ENCODE measurements around the gene NRG3. TPM values are rescaled to one million over a fixed set of nuclear protein-coding genes. Genes with fewer than 3 reads are reported as not detected.

The NRG3 gene
- total and polyA plus RNA-seq, 9 donors = 0.04 to 4.5 (median 0.15) TPM; not detected in 2

GRCh38 chr10:82072124-82072523 is 197.1 kb downstream of the NRG3 start:
- 70 to 93% (median 73%) methylated on average over 4 of the region's 4 CpGs for WGBS, 3 donors
- no peaks in the 10 kb centered on the region for H3K9me3 ChIP-seq
- intact Hi-C loops (cut with DNase I) = no loop called here

GRCh38 chr10:82075605-82076004 is 200.6 kb downstream of the NRG3 start:
- no peak overlapping the region for H3K27ac ChIP-seq
- TF ChIP-seq CTCF (IDR thresholded peaks at IDR 0.05) (no peak), POLR2A (IDR thresholded peaks at IDR 0.05) (no peak), EP300 (IDR thresholded peaks at IDR 0.05) (no peak)
- intact Hi-C loops (cut with DNase I) = no loop called here

More at GRCh38 chr10:82072124-82072523, 197.1 kb downstream of the NRG3 start:
- Histone ChIP-seq H3K4me3 (no peak overlapping the region), H3K36me3 (no peaks in the 10 kb centered on the region), H3K27me3 (no peaks in the 10 kb centered on the region), H3K27ac (no peak overlapping the region), H3K4me1 (ENCODE audit: insufficient read depth) (no peaks in the 10 kb centered on the region)
- no peak for DNase-seq
- no peak for TF ChIP-seq POLR2A (IDR thresholded peaks at IDR 0.05)
- TF ChIP-seq EP300 (IDR thresholded peaks at IDR 0.05) = no peak
- TF ChIP-seq CTCF (IDR thresholded peaks at IDR 0.05) = no peak

GRCh38 chr10:82084496-82084895 is 209.5 kb downstream of the NRG3 start:
- H3K9me3 ChIP-seq = no peaks in the 10 kb centered on the region
- no peak for TF ChIP-seq CTCF (IDR thresholded peaks at IDR 0.05)
- TF ChIP-seq POLR2A (IDR thresholded peaks at IDR 0.05) = no peak
- no peak for TF ChIP-seq EP300 (IDR thresholded peaks at IDR 0.05)

More at GRCh38 chr10:82075605-82076004, 200.6 kb downstream of the NRG3 start:
- no peak for DNase-seq
- Histone ChIP-seq H3K36me3 (no peaks in the 10 kb centered on the region), H3K4me3 (no peak overlapping the region), H3K27me3 (no peaks in the 10 kb centered on the region), H3K4me1 (ENCODE audit: insufficient read depth) (no peaks in the 10 kb centered on the region), H3K9me3 (no peaks in the 10 kb centered on the region)
- 63 to 77% (median 76%) methylated on average over 3 of the region's 3 CpGs for WGBS, 3 donors

GRCh38 chr10:82084904-82085303 is 209.9 kb downstream of the NRG3 start:
- Histone ChIP-seq H3K4me3 (no peak overlapping the region), H3K27me3 (no peaks in the 10 kb centered on the region), H3K36me3 (no peaks in the 10 kb centered on the region), H3K27ac (no peak overlapping the region), H3K4me1 (ENCODE audit: insufficient read depth) (no peaks in the 10 kb centered on the region), H3K9me3 (no peaks in the 10 kb centered on the region)
- 72 to 78% (median 74%) methylated on average over 7 of the region's 7 CpGs for whole genome bisulfite sequencing, 3 donors
- no peak for DNase-seq
- intact Hi-C loops (cut with DNase I) = no loop called here
- TF ChIP-seq POLR2A (IDR thresholded peaks at IDR 0.05) (no peak), EP300 (IDR thresholded peaks at IDR 0.05) (no peak), CTCF (IDR thresholded peaks at IDR 0.05) (no peak)

More at GRCh38 chr10:82084496-82084895, 209.5 kb downstream of the NRG3 start:
- no peak overlapping the region for H3K4me3 ChIP-seq
- no peaks in the 10 kb centered on the region for H3K36me3 ChIP-seq
- DNase-seq = no peak
- intact Hi-C loops (cut with DNase I) = no loop called here
- no peaks in the 10 kb centered on the region for H3K27me3 ChIP-seq
- H3K4me1 ChIP-seq (ENCODE audit: insufficient read depth) = no peaks in the 10 kb centered on the region
- 71 to 88% (median 77%) methylated on average over 2 of the region's 2 CpGs for WGBS, 3 donors
- no peak overlapping the region for H3K27ac ChIP-seq

Data from ovary (tissue), 9 donors.